ENCODE data around the gene STK32B.

STK32B gene

DNA sequence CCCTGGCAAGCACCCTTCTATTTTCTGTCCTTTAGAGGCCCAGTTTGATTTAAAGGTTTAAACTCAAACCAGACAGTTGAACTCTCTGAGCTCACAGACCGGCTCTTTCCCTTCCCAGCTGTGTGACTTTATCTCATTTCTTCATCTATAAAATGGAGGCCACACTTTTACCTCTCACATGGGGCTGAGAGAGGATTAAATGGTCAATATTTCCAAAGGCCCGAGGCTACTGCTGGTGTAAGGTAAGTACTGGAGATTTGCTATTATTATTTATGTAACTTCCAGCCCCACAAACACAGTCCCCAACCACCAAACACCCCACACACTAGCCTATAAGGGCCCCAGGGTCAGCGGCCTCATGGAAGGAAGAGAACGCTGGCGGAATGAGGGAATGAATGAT lies 18.5 kb upstream of the STK32B start:
- TF ChIP-seq ZBTB20 (tag by site-specific recombination; IDR thresholded peaks at IDR 0.05), result no peak
- TF ChIP-seq ZNF596 (tag by site-specific recombination; IDR thresholded peaks at IDR 0.05), result no peak
- TF ChIP-seq ZNF521 (tag by site-specific recombination; IDR thresholded peaks at IDR 0.05), result no peak
- TF ChIP-seq ZXDB (tag by site-specific recombination; IDR thresholded peaks at IDR 0.05), result no peak
- TF ChIP-seq ZNF114 (tag by site-specific recombination; IDR thresholded peaks at IDR 0.05), result no peak
- TF ChIP-seq HOXA7 (CRISPR knock-in tag; IDR thresholded peaks at IDR 0.05; ENCODE audit: borderline replicate concordance), result no peak
- TF ChIP-seq ZFP69B (tag by site-specific recombination; IDR thresholded peaks at IDR 0.05), result no peak
- no peak for TF ChIP-seq ZNF76 (tag by site-specific recombination; IDR thresholded peaks at IDR 0.05; ENCODE audit: borderline replicate concordance, low read depth)
- TF ChIP-seq TRIM28 (IDR thresholded peaks at IDR 0.05; ENCODE audit: borderline replicate concordance, low read length), result no peak
- no peak for TF ChIP-seq ZNF335 (tag by site-specific recombination; conservative IDR thresholded peaks at IDR 0.05)
- TF ChIP-seq ZNF510 (tag by site-specific recombination; IDR thresholded peaks at IDR 0.05; ENCODE audit: insufficient replicate concordance), result no peak
- no peak for TF ChIP-seq ZEB2 (tag by site-specific recombination; IDR thresholded peaks at IDR 0.05)
- TF ChIP-seq, protein P1, sequence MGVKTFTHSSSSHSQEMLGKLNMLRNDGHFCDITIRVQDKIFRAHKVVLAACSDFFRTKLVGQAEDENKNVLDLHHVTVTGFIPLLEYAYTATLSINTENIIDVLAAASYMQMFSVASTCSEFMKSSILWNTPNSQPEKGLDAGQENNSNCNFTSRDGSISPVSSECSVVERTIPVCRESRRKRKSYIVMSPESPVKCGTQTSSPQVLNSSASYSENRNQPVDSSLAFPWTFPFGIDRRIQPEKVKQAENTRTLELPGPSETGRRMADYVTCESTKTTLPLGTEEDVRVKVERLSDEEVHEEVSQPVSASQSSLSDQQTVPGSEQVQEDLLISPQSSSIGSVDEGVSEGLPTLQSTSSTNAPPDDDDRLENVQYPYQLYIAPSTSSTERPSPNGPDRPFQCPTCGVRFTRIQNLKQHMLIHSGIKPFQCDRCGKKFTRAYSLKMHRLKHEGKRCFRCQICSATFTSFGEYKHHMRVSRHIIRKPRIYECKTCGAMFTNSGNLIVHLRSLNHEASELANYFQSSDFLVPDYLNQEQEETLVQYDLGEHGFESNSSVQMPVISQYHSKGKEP (tag by site-specific recombination; IDR thresholded peaks at IDR 0.05), result no peak
- no peak for TF ChIP-seq ZFP41 (tag by site-specific recombination; IDR thresholded peaks at IDR 0.05; ENCODE audit: borderline replicate concordance)
- TF ChIP-seq ZNF341 (tag by site-specific recombination; IDR thresholded peaks at IDR 0.05; ENCODE audit: low read depth), result no peak
- TF ChIP-seq, protein P2, sequence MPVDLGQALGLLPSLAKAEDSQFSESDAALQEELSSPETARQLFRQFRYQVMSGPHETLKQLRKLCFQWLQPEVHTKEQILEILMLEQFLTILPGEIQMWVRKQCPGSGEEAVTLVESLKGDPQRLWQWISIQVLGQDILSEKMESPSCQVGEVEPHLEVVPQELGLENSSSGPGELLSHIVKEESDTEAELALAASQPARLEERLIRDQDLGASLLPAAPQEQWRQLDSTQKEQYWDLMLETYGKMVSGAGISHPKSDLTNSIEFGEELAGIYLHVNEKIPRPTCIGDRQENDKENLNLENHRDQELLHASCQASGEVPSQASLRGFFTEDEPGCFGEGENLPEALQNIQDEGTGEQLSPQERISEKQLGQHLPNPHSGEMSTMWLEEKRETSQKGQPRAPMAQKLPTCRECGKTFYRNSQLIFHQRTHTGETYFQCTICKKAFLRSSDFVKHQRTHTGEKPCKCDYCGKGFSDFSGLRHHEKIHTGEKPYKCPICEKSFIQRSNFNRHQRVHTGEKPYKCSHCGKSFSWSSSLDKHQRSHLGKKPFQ (tag by site-specific recombination; IDR thresholded peaks at IDR 0.05), result no peak
- no peak for TF ChIP-seq ZNF658 (tag by site-specific recombination; IDR thresholded peaks at IDR 0.05)
- no peaks in the 10 kb centered on the region for H3K4me1 ChIP-seq (ENCODE audit: control insufficient read depth, insufficient read depth, low read length)
- CTCF ChIA-PET, result no interaction called here
- H3K36me3 ChIP-seq (ENCODE audit: control insufficient read depth in 2 of 2, insufficient read depth in 1 of 2, low read length in 2 of 2), result no peaks in the 10 kb centered on the region
- no peaks in the 10 kb centered on the region for H3K9me3 ChIP-seq (ENCODE audit: control insufficient read depth, insufficient read depth, low read depth, low read length)
- H3K4me3 ChIP-seq (ENCODE audit: low read depth, low read length), result no peak overlapping the region
- no peak overlapping the region for H3K27ac ChIP-seq (ENCODE audit: extremely low read depth, low read depth, low read length)
- POLR2A ChIA-PET, result no interaction called here

DNA sequence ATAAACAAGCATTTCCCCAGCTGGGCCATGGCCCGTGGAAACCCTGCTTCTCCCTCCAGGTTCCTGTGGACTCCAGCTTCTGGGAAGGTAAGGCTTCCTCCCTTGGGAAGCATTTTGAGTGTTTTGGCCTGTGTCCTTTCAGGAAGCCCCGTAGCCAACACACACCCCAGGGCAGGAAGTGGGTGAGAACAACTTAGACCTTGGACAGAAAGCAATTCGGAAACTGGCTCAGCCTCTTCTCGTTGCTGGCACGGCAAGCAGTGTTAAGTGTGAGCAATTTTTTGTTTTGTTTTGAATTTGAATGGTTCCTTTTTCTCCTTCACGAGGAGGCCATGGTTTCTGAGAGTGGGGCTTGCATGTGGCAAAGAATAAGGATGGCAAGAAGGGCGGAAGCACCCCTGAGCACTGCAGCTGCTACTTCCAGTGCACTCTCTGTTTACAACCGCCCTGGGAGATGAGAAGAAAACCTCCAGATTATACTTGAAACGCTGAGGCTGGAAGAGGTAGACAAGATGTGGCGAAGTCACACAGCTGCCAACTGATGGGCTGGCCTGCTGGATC lies 17.9 kb upstream of the STK32B start:
- Histone ChIP-seq H3K9me3 (ENCODE audit: control insufficient read depth, insufficient read depth, low read depth, low read length) (no peaks in the 10 kb centered on the region), H3K27ac (ENCODE audit: extremely low read depth, low read depth, low read length) (no peak overlapping the region)
- CTCF ChIA-PET, result interaction anchor here (0.7 to 1.0 kb wide), 2 partner anchors 9 to 662 kb away, joined by 3 read pairs; no protein-coding TSS in a partner anchor

DNA sequence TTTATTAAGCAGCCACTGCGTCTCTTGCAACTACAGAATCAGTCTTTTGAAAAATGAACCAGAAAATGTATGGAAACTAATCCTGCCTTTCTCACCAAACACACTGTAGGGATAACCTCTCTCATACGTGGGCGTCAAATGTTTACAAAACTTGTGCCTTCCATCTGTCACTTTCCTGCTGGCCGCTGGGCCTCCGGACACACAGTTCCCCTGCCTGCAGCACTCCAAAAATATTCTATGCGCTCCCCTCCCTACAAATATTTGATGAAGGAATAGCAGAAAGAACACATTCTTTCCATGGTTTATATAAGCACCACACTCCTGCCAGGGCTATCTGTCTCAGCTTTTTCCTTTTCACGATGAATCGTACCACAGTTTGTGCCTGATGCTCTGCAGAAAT lies 17.1 kb upstream of the STK32B start:
- POLR2A ChIA-PET, result no interaction called here
- CTCF ChIA-PET, result interaction anchor here (0.7 to 1.0 kb wide), 2 partner anchors 10 to 662 kb away, joined by 3 read pairs; no protein-coding TSS in a partner anchor
- no peak overlapping the region for H3K4me3 ChIP-seq (ENCODE audit: low read depth, low read length)
- TF ChIP-seq ZNF747 (tag by site-specific recombination; IDR thresholded peaks at IDR 0.05), result no peak
- TF ChIP-seq ZNF214 (tag by site-specific recombination; IDR thresholded peaks at IDR 0.05; ENCODE audit: borderline replicate concordance), result no peak
- no peak for TF ChIP-seq ZNF560 (tag by site-specific recombination; IDR thresholded peaks at IDR 0.05; ENCODE audit: borderline replicate concordance)
- H3K9me3 ChIP-seq (ENCODE audit: control insufficient read depth, insufficient read depth, low read depth, low read length), result no peaks in the 10 kb centered on the region
- H3K36me3 ChIP-seq (ENCODE audit: control insufficient read depth in 2 of 2, insufficient read depth in 1 of 2, low read length in 2 of 2), result no peaks in the 10 kb centered on the region
- no peak overlapping the region for H3K27ac ChIP-seq (ENCODE audit: extremely low read depth, low read depth, low read length)
- H3K4me1 ChIP-seq (ENCODE audit: control insufficient read depth, insufficient read depth, low read length), result no peaks in the 10 kb centered on the region

More for the DNA sequence above, 17.9 kb upstream of the STK32B start:
- POLR2A ChIA-PET, result no interaction called here
- Histone ChIP-seq H3K36me3 (ENCODE audit: control insufficient read depth in 2 of 2, insufficient read depth in 1 of 2, low read length in 2 of 2) (no peaks in the 10 kb centered on the region), H3K4me1 (ENCODE audit: control insufficient read depth, insufficient read depth, low read length) (no peaks in the 10 kb centered on the region), H3K4me3 (ENCODE audit: low read depth, low read length) (no peak overlapping the region)
- TF ChIP-seq SALL2 (tag by site-specific recombination; IDR thresholded peaks at IDR 0.05; ENCODE audit: borderline replicate concordance) (no peak), SP7 (tag by site-specific recombination; IDR thresholded peaks at IDR 0.05) (no peak)

Data from HEK293 (cell line).